ENCODE results near the gene USP34.
"Not testable (repeated sequence)": the region's sequence is repeated elsewhere in the genome, so short reads cannot be mapped to it uniquely, and the experiment has no call there.

- TF ChIP-seq CTCF, POLR2A (IDR thresholded peaks at IDR 0.05): not testable (repeated sequence)
Measured at GRCh38 chr2:61380882-61381197, 90.0 kb downstream of the USP34 start.
